NK-92 treated with Interleukin-12 subunit alpha and Interleukin-12 subunit beta, amount 100 ng/mL, for 24 hours (cell line): Measurements from ENCODE around the gene TRPV6.

ENCODE experiments used
- DNase-seq: peaks from one replicate; lab custom pipeline; 2025; lab: John Stamatoyannopoulos, UW

Gene TRPV6

DNA sequence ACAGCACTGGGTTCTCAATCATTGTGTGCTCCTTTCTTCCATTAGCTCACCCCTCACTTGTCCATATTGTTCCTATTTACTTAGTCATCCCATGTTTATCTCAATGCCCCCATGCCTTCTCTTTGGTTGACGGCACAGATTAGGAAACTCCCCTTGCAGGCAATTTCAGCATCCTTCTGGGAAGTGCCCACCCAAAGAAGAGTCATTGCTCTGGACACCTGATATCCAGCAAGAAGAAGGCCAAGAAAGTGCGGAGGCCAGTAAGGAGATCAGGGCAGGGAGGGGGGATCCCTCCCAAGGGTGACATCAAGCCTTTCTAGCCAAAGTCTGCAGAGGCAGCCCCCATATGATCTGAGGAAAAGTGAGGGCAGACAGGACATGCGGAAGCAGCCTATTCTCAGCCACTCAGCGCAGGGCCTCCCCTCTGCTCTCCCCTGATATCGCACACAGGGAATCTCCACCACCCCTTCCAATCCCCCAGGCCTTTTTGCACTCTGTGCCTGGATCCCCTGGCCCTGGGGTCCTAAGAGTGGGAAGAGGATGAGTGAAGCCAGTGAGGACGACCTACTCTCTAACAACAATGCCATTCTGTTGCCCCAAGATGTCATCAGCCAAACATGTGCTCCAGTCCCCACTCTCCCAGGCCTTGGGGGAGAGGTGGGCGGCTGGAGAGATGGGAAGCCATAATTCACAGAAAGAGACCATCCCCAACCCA lies 1.8 kb downstream of the TRPV6 start:
- DNase-seq: no peak

GRCh38 chr7:142883145-142883544 lies 2.4 kb downstream of the TRPV6 start:
- no peak for DNase-seq

DNA sequence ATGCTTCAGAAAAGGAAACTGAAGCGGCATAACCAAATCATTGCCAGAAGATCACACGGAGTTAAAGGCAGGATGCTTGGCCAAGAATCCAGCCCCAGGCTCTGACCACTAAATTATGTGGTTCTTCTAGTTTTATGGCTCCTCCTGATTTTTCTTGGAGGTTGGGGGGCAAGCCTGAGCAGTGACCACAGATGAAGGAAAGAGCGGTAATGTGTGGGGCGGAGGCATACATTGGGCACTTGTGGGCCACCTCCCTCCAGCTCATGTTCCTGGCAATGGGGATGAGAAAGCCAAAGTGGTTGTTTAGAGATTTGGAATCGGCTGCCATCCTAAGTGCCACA lies 3.2 kb downstream of the TRPV6 start:
- DNase-seq: no peak

DNA sequence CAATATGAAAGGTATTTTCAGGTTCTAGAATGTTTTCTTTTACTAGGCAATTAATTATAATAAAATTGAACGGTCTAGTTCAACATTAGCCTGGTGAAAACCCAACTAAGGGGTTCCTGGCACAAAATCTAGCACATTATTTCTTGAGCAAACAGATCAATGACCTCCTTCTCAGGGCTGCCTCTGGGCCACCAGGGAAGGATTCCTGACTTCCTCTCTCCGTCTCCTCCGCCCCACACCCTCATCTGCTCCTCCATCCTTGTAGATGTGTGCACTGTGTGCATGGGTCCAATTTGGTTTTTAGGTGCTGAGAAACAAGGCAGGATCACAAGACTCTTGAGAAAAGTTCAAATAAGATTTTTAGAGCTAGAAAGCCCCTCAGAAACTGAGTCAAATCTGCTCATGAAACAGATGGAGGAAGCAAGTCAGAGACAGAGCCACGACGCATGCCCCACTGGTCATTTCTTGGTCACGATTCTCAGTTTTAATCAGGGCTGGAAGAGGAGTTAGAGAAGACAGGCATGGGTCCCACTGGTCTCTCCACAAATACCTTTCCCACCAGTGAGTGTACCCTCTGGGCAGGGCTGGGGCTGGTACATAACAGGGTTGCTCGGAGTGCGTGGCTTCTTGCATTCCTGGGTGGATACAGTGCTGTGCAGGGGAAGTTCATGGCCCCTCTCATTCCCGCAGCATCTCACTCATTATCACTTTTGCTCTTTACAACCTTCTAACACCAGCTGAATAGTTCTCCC lies 3.8 kb downstream of the TRPV6 start:
- DNase-seq: no peak

DNA sequence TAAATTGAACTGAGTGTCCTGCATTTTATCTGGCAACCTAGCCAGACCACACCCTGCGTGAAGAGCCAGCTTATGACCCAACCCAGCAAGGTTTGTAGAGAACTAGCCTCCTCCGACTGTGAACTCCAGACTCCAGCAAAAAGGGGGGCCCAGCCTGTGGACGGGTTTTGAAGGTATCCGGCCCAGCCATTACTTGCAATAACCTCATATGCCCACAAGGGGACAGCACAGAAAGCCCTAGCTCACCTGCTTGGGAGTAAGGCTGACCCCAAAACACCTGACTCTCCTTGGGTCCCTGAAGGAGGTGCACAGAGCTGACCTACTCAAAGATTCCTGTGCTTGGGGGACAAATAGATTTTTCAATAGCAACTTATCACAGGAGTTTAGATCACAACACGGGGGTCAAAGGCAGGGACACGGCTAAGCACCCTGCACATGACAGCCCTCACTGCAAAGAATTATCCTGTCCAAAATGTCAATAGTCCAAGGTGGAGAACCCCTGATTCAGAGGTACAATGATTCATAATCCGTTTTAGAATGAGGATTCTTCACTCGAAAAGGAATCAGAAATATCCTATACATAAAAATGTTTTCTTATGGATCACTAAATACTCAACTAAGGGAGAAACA lies 4.6 kb downstream of the TRPV6 start:
- no peak for DNase-seq

- no peak for DNase-seq
These were observed 6.5 kb downstream of the TRPV6 start for GRCh38 chr7:142879060-142879459.

GRCh38 chr7:142878315-142878714 lies 7.2 kb downstream of the TRPV6 start:
- DNase-seq: no peak

GRCh38 chr7:142876991-142877910 lies 8.3 kb downstream of the TRPV6 start:
- no peak for DNase-seq

- DNase-seq: no peak
These were observed 9.1 kb downstream of the TRPV6 start for GRCh38 chr7:142876236-142876960.

- DNase-seq: no peak
These were observed 10.1 kb downstream of the TRPV6 start for GRCh38 chr7:142875456-142875855.

GRCh38 chr7:142874837-142875236 lies 10.7 kb downstream of the TRPV6 start:
- no peak for DNase-seq

DNA sequence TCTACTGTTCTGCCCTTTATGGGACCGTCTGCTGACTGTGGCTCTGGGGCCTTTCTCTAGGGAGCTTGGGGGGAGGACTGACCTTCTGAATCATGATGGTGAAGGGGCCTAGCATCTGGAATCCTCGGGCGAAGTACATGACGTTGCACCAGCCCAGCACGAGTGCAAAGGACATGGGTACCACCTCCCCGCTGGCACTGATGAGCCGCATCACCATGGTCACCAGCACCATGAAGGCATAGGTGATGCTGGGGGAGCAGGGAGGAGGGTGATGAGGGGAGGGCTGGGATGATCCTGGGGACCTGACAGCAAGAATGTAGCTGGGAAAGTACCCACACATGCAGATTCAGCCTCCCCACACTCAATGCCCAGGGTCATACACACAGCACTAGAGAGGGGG lies 11.1 kb downstream of the TRPV6 start:
- no peak for DNase-seq

- DNase-seq: no peak
These were observed 11.7 kb downstream of the TRPV6 start for GRCh38 chr7:142873871-142874270.

DNA sequence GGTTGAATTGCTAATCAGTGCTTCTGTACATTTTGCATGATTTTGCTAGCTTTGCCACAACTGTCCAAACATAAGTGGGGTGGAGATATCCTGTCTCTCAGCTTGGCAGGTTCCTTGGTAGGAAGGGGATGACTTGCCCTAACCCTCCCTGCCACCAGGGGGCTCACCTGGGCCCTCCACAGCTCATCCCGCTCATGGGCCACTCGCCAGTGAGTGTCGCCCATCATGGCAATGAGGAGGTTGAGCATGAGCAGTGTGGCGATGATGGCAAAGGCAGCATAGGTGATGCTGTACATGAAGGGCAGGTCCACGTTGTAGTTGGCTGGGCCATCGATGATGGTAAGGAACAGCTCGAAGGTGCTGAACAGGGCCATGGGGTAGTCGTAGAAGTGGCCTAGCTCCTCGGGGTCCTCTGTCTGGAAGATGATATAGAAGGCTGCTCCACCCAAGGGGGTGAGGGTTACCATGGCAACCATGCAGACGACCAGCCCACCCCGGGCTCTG lies 12.2 kb downstream of the TRPV6 start:
- DNase-seq: no peak

- DNase-seq: no peak
These were observed 13.4 kb downstream of the TRPV6 start for GRCh38 chr7:142872106-142872675.

DNA sequence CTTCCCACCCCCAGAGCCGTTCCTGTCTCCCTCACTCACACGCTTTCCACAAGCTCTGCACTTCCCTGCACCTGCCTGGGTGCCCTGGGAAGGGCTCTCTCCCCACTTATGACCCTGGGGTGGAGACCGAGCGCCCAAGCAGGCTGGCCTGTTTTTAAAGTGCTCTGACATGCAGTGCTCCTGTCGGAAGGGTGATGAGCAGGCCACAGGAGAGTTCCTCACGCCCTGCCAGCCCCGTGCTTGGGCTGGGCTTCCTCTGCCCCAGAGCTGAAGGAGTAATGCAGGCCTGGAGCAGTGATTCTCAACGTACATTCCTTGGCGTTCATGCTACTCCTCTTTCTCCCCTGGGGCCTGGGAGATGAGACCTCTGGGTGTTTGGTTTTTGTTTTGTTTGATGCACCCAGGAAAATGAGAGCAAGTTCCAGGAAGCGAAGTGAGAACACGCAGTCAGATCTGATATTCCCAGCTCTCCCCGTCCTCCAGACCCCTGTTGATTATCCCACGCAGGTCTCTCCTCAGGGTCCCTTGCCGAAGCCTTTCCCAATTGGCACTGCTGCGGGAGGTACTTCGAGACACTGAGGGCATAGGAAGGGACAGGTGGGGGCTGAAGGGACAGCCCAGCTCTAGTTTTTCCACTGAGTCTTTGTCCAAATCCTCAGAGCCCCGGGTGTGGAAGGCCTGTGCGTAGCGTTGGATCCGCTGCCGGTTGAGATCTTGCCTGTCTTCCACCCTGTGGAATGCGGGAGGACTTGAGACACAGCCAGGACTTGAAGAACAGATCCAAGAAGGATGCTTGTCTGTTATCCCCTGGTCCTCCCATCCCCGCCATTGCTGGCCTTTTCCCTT lies 14.1 kb downstream of the TRPV6 start:
- no peak for DNase-seq

DNA sequence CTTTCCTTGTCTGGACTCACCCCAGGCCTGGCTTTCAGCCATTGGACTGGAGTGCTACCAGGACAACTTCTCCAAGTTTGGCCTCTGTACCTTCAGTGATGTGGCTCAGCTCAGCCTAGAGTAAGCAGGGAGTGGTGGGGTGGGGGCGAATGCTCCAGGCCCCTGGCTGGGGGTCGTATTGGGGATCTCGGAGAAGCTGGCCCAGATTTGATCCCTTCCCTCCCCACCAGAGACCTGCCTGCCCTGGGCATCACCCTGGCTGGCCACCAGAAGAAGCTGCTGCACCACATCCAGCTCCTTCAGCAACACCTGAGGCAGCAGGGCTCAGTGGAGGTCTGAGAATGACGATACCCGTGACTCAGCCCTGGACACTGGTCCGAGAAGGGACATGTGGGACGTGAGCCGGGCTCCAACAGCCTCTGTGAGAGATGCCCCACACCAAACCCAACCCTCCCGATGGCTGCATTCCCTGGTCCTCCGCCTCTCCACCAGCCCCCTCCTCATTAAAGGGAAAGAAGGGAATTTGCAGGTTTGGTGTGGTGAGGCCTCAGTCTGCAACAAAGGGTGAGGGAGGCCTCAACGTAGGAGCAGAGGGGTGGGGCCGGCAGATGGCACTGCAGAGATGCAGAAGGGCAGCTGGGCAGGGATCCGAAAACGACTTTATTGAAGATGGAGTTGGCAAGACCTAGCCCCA lies 14.8 kb downstream of the TRPV6 start:
- no peak for DNase-seq

DNA sequence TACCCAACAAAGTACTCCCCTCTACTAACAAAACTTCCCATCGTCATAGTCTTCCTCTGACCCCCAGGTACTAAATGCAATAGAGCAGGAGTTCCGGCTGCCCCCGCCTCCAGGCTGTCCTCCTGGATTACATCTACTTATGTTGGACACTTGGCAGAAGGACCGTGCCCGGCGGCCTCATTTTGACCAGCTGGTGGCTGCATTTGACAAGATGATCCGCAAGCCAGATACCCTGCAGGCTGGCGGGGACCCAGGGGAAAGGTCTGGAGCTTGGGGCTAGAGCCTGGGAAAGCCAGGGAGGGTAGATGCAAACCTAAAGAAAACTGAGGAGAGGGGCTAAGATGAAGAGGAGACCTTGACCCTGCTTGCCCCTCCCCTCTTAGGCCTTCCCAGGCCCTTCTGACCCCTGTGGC lies 15.4 kb downstream of the TRPV6 start:
- DNase-seq: no peak

GRCh38 chr7:142869434-142869833 lies 16.1 kb downstream of the TRPV6 start:
- no peak for DNase-seq
